SK-N-SH treated with all-trans-retinoic acid at 6 μM for 48 hours (cell line): ENCODE data around the gene SLC41A1.

Experiments used
- ATAC-seq: fragments of 200-7000 bp; cut with Tn5 transposase; 3 replicates; pipeline ENCODE4 v1.9.1; 2020; ENCODE audit warnings: mild to moderate bottlenecking, moderate library complexity
- ESRRG ChIP-seq: fragments of 250-450 bp; sonication (Bioruptor Pico); IDR thresholded peaks from 2 replicates; pipeline ENCODE4 v1.6.1; 2021; ENCODE audit warnings: mild to moderate bottlenecking
- POU6F1 ChIP-seq: fragments of 250-450 bp; sonication (Bioruptor Pico); IDR thresholded peaks from 2 replicates; pipeline ENCODE4 v1.8.0; 2021; ENCODE audit warnings: low read depth, mild to moderate bottlenecking, moderate library complexity, borderline replicate concordance
- PPARA ChIP-seq: fragments of 250-450 bp; sonication (Bioruptor Pico); IDR thresholded peaks from 2 replicates; pipeline ENCODE4 v1.5.0; 2020; ENCODE audit warnings: mild to moderate bottlenecking, borderline replicate concordance
- RARB ChIP-seq: fragments of 250-450 bp; sonication (Bioruptor Pico); IDR thresholded peaks from 2 replicates; pipeline ENCODE4 v1.8.0; 2021; ENCODE audit warnings: mild to moderate bottlenecking, moderate library complexity
- TCF4 ChIP-seq: fragments of 250-450 bp; sonication (Bioruptor Pico); IDR thresholded peaks from 2 replicates; pipeline ENCODE4 v1.8.0; 2021; ENCODE audit warnings: mild to moderate bottlenecking, moderate library complexity, borderline replicate concordance
- ZFP30 ChIP-seq: fragments of 450-650 bp; formaldehyde crosslinking; IDR thresholded peaks from 2 replicates; pipeline ENCODE4 v1.5.0; 2022; ENCODE audit warnings: mild to moderate bottlenecking, moderate library complexity
- TF ChIP-seq, protein P1 (sequence below): fragments of 250-450 bp; sonication (Bioruptor Pico); IDR thresholded peaks from 2 replicates; pipeline ENCODE4 v1.5.0; 2020; ENCODE audit warnings: mild to moderate bottlenecking, moderate library complexity
- TF ChIP-seq, protein P2 (sequence below): fragments of 250-450 bp; sonication (Bioruptor Pico); IDR thresholded peaks from 2 replicates; pipeline ENCODE4 v1.8.0; 2020; ENCODE audit warnings: mild to moderate bottlenecking, moderate library complexity, borderline replicate concordance
- TF ChIP-seq, protein P3 (sequence below): fragments of 250-450 bp; sonication (Bioruptor Pico); IDR thresholded peaks from 2 replicates; pipeline ENCODE4 v1.5.1; 2020; ENCODE audit warnings: low read depth, mild to moderate bottlenecking, moderate library complexity

The SLC41A1 gene

DNA sequence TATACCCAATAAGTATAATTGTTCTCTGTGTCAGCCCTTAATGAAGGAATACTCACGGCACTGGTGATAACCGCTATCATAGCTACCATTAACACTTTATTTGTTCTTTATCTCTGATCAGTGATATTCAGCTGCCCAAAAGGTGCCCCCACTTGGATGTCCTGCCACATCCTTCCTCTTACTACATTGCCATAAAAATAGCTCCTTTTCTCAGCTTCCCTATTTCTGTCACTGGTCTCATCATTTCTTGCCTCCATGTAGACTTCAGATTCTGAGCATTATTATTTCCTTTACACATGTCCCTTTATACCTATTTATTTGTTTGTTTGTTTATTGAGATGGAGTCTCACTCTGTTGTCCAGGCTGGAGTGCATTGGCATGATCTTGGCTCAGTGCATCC, 35.0 kb downstream of the SLC41A1 start (continued):
- TF ChIP-seq, protein P1, sequence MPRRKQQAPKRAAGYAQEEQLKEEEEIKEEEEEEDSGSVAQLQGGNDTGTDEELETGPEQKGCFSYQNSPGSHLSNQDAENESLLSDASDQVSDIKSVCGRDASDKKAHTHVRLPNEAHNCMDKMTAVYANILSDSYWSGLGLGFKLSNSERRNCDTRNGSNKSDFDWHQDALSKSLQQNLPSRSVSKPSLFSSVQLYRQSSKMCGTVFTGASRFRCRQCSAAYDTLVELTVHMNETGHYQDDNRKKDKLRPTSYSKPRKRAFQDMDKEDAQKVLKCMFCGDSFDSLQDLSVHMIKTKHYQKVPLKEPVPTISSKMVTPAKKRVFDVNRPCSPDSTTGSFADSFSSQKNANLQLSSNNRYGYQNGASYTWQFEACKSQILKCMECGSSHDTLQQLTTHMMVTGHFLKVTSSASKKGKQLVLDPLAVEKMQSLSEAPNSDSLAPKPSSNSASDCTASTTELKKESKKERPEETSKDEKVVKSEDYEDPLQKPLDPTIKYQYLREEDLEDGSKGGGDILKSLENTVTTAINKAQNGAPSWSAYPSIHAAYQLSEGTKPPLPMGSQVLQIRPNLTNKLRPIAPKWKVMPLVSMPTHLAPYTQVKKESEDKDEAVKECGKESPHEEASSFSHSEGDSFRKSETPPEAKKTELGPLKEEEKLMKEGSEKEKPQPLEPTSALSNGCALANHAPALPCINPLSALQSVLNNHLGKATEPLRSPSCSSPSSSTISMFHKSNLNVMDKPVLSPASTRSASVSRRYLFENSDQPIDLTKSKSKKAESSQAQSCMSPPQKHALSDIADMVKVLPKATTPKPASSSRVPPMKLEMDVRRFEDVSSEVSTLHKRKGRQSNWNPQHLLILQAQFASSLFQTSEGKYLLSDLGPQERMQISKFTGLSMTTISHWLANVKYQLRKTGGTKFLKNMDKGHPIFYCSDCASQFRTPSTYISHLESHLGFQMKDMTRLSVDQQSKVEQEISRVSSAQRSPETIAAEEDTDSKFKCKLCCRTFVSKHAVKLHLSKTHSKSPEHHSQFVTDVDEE (CRISPR knock-in tag), result no peak
- no peak for TF ChIP-seq ZFP30 (CRISPR knock-in tag)

DNA sequence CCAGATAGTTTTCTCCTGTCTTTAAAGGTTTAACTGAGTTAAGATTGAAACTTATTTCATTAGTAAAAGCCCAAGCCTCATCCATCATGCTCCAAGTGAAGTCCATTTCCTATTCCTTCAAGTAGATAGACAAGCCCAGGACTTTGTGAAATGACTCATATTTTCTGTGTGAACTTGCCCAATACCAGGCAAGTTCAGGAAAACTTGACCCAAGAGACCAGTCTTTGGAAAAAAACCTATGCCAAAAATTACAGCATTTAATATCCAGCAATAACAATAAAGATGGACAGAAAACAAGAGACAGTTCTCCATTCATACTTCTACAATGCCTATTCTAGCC, 37.3 kb downstream of the SLC41A1 start:
- no peak for TF ChIP-seq POU6F1 (CRISPR knock-in tag)
- TF ChIP-seq RARB (CRISPR knock-in tag), result no peak
- TF ChIP-seq, protein P2, sequence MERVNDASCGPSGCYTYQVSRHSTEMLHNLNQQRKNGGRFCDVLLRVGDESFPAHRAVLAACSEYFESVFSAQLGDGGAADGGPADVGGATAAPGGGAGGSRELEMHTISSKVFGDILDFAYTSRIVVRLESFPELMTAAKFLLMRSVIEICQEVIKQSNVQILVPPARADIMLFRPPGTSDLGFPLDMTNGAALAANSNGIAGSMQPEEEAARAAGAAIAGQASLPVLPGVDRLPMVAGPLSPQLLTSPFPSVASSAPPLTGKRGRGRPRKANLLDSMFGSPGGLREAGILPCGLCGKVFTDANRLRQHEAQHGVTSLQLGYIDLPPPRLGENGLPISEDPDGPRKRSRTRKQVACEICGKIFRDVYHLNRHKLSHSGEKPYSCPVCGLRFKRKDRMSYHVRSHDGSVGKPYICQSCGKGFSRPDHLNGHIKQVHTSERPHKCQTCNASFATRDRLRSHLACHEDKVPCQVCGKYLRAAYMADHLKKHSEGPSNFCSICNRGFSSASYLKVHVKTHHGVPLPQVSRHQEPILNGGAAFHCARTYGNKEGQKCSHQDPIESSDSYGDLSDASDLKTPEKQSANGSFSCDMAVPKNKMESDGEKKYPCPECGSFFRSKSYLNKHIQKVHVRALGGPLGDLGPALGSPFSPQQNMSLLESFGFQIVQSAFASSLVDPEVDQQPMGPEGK (CRISPR knock-in tag), result no peak
- TF ChIP-seq TCF4, result no peak
- TF ChIP-seq, protein P3, sequence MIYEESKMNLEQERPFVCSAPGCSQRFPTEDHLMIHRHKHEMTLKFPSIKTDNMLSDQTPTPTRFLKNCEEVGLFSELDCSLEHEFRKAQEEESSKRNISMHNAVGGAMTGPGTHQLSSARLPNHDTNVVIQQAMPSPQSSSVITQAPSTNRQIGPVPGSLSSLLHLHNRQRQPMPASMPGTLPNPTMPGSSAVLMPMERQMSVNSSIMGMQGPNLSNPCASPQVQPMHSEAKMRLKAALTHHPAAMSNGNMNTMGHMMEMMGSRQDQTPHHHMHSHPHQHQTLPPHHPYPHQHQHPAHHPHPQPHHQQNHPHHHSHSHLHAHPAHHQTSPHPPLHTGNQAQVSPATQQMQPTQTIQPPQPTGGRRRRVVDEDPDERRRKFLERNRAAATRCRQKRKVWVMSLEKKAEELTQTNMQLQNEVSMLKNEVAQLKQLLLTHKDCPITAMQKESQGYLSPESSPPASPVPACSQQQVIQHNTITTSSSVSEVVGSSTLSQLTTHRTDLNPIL (CRISPR knock-in tag), result no peak
- no peak; the same call in 1 of the 3 replicates for ATAC-seq

GRCh38 chr1:205775015-205775716, 37.8 kb downstream of the SLC41A1 start, which contains the start of gene RAB29:
TSS of gene RAB29 (minus strand) at chr1:205775482. CDS start at chr1:205774956, 526 bp downstream.
- peak; percentile 99 for ATAC-seq
- TF ChIP-seq, protein P1 (CRISPR knock-in tag), result peak; percentile 22; the same call in 1 of the 2 replicates
- no peak for TF ChIP-seq PPARA (CRISPR knock-in tag)
- no peak for TF ChIP-seq TCF4
- TF ChIP-seq ESRRG, result no peak
- TF ChIP-seq, protein P3 (CRISPR knock-in tag), result no peak

GRCh38 chr1:205774198-205775014, 38.6 kb downstream of the SLC41A1 start:
- ATAC-seq, result peak; percentile 58
- TF ChIP-seq, protein P2 (CRISPR knock-in tag), result no peak
- TF ChIP-seq ZFP30 (CRISPR knock-in tag) (no peak), RARB (CRISPR knock-in tag) (no peak)
